ENCODE measurements around the gene RASIP1.
A peak's percentile ranks its signal among the peaks of the same experiment; 100 is the strongest.
"Not testable (repeated sequence)": the region's sequence is repeated elsewhere in the genome, so short reads cannot be mapped to it uniquely, and the experiment has no call there.

Gene RASIP1

DNA sequence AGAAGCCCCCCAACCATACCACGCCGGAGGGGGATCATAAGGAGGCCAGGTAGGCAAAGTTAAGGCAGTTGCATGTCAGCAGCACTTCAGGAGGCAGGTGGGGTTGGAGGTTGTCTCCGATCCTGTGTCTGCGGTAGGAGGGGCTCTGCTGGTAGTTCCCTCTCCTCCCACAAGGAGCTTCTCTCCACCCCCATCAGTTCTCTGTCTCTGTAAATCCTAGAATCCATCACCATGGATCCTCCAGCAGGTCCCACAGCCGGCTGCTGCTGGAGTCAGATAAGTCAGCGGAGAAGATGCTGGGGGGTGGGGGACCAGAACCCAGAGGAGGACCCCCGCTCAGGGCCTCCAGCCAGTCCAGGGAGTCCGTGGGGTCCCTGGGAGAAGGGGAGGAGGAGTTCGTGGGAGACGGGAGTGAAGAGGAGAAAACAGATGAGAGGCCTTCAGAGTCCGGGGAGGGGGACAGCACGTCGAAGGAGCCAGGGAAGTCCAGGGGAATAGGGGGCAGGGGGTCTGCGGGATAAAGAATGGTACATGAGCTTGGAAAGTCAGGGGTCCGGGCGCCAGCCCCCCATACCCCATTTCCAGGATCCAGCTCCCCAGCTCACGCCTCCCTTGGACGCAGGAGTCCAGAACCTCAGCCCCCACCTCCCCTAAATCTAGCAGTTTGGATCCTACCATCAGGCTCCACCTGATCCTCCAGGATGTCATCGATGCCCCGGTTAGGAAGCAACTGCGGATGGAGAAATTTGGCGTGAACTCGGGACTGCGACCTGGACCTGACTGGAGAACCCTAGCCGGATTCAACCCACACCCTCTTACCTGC is 27.2 kb downstream of the RASIP1 start:
- no peak for DNase-seq (ENCODE audit: low spot score)

DNA sequence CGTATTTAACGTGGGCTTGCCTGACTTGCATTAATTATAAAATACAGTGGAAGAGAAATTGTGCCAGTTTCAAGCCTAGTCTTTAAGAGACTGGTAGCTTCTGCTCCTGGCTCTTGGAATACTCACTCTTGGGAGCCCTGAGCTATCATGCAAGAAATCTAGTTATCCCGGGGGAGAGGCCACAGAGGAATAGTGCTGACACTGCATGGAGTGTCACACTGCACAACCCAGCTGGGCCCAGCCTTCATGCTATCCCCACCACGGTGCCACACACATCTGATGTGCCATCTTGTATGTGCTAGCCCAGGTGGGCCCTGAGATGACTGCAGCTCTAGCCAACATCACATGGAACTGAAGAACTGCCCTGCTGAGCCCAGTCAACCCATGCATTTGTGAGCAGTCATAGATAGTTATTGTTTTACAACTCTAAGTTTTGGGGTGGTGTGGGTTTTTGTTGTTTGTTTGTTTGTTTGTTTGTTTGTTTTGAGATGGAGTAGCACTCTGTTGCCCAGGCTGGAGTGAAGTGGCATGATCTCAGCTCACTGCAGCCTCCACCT is 29.2 kb downstream of the RASIP1 start:
- DNase-seq (ENCODE audit: low spot score), result no peak

DNA sequence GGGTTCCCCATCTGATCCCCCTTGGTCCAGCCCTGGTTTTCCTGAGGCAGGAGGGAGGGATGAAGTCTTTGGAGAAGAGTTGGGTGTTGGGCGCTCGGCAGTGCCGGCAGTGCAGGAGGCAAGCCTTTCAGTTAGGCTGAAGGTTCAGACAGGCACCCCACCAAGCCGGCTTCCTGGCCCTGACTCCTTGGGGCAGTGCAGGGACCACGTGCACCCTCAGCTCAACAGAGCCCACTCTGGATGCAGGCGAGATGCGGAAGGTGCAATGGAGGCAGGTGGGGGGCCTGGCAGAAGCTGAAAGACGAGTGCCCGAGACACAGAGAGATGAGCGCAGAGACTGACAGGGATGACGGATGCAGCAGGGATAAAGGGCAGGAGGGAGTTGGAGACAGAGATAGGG is 31.9 kb downstream of the RASIP1 start:
- DNase-seq (ENCODE audit: low spot score), result no peak

DNA sequence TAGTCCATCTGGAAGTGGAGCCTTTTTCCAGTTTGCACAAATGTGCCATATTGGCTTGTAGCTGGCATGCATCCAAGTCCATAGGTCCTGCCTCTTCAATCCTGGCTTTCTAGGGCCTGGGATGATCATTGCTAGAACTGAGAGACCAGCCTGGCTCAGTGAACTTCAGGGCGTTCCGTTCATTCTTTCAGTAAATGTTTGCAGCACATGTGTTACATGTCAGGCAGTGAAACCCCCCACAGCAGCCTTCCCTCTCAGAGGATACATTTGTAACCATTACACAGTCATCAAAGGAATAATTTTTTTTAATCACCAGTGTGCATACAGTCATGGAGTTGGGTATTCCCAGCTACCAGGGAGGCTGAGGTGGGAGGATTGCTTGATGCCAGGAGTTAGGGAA is 35.0 kb downstream of the RASIP1 start:
- no peak for DNase-seq (ENCODE audit: low spot score)

DNA sequence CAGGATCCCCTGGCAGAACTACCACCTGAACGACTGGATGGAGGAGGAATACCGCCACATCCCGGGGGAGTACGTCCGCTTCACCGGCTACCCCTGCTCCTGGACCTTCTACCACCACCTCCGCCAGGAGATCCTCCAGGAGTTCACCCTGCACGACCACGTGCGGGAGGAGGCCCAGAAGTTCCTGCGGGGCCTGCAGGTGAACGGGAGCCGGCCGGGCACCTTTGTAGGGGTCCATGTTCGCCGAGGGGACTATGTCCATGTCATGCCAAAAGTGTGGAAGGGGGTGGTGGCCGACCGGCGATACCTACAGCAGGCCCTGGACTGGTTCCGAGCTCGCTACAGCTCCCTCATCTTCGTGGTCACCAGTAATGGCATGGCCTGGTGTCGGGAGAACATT is 37.1 kb downstream of the RASIP1 start:
- no peak for DNase-seq (ENCODE audit: low spot score)

DNA sequence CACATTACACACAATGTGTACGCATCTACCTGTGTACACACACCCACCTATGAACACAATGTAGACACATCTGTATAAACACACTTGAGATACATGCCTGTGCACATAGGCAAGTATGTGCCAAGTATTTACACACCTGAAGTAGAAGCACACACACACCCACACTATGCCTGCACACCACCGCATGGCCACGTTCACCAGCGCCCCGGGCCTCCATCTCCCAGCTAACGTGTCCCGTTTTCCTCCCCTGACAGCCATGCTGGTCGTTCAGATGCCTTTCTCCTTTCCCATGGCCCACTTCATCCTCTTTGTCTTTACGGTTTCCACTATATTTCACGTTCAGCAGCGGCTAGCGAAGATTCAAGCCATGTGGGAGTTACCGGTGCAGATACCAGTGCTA is 37.7 kb downstream of the RASIP1 start:
- no peak for DNase-seq (ENCODE audit: low spot score)

DNA sequence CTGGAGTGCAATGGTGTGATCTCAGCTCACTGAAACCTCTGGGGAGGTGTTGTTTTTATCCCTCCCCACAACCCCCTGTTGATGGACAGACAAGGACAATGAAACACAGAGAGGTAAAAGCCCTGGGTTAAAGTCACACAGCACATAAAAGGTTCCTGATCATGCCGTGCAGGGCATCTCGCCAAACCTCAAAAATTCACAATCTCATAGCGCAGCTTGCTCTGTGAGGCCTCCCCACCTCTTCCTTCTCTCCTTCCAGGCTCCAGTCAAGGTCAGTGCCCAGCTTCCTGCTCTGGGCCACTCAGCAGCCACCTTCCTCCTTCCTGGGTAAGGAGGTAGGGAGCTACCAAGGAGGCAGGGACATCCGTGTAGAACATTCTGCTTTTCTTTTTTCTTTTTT is 42.4 kb downstream of the RASIP1 start:
- DNase-seq (ENCODE audit: low spot score), result no peak

DNA sequence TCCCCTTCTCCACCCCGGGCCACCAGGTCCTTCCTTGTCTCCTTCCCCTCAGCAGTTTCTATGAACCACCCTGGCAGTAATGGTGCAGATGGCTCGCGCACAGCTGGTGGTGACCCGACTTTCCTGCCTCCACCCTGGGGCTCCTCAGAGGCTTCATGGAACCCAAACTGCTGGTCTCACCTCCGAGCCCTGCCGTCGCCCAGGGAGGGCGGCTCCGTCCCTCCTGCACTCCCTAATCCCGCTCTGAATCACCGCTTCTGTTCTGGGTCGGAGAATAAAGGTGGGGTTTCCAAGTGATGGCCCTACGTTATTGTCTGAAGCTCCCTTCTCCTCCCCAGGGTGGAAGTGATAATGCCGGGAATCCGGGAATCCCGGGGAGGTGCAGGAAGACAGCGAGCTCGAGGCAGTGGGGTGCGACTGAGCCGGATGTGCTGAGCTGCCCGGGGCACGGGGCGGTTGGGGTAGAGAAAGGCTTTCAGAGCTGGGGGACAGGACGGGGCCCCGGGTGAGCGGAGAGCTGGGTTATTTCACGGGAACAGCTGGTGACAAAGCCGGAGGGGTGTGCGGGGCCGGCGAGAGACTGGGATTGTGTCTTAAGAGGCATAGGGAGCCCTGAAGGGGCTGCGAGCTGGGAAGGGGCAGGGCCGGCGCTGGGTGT is 43.9 kb downstream of the RASIP1 start:
- DNase-seq (ENCODE audit: low spot score), result no peak

DNA sequence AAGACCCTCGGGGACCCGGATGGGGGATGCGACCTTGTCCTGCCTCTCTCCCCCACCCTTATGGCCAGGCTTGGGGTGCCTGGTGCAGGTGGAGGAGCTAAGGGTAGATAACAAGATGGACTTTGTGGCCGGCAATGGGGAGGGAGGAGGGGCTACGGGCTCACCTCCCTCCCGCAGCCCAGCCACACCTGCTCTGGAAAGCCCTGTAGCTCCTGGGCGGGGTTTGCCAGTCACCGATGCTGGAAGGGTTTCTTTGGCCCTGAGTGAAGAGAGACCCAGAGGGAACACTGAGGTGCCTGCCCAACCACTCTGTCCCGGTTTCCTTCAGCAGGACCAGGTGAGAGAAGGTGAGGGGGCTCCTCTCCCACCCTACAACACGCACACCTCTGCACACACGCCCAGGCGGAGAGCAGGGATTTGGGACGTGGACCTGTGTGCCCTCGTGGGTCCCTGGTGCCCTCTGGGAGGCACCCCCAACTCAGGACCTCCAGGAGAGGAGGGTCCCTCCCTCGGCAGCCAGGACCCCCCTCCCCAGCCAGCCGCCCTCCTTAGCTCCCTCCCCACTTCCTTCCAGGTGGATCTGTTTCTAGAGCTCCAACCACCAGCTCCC is 44.6 kb downstream of the RASIP1 start, which contains the start of gene FUT2:
Gene FUT2 (plus strand): TSS at position 229 of the 610 bp plus-strand sequence. CDS start 6,986 bp downstream, outside the sequence.
- no peak for DNase-seq (ENCODE audit: low spot score)

DNA sequence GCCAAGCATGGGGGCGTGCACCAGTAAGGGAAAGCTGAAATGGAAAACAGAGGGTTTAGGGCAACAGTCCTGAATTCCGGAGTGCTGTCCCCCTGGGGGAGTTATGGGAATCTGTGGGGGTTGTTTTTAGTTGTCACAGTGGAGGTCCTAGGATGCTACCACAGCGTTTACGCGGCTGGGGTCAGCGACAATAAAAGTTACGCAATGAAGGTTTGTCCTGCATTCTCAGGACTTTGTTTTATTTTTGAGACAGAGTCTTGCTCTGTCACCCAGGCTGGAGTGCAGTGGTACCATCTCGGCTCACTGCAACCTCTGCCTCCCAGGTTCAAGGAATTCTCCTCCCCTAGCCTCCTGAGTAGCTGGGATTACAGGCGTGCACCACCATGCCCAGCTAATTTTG is 46.8 kb downstream of the RASIP1 start:
- DNase-seq (ENCODE audit: low spot score), result not testable (repeated sequence)

DNA sequence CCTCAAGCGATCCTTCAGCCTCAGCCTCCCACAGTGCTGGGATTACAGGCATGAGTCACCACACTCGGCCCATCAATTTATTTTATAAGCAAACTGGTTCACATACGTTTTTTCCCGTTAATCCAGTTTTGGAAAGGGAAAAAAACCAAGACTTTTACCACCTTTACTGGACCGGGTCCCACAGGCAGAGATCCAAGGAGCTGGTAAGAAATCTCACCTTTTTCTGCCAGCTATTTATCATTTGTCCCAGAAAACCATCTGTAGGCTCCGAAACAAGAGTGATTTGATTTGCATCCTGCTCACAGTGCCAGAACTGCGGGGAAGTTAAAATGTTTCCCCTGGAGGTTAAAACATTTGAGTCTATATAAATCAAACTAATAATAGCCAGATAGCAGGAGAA is 51.0 kb downstream of the RASIP1 start:
- no peak for DNase-seq (ENCODE audit: low spot score)

DNA sequence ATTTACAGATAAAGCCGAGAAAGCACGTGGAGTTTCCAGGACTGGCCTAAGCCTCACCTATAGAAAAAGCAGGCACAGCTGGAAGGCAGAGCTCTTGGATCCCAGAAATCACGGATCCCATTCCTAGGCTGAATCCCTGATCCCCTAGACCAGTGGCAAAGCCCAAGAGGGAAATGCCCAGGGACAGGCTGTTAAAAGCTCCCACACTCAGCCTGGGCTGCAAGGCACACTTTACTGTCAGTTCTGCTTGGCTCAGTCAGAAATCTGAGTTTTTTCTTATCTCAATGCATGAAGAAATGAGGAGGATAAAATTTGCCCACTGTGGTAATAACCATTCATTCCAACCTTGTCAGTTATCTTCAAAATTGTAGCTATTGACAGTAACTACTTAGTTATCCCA is 52.6 kb downstream of the RASIP1 start:
- no peak for DNase-seq (ENCODE audit: low spot score)

DNA sequence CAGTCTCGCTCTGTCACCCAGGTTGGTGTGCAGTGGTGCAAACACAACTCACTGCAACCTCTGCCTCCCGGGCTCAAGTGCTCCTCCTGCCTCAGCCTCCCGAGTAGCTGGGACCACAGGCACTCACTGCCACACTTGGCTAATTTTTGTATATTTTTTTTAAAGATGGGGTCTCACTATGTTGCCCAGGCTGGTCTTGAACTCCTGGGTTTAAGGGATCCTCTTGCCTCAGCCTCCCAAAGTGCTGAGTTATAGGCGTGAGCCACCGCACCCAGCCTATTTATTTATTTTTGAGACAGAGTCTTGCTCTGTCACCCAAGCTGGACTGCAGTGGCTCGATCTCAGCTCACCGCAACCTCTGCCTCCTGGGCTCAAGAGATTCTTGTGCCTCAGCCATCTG is 53.8 kb downstream of the RASIP1 start:
- not testable (repeated sequence) for DNase-seq (ENCODE audit: low spot score)

DNA sequence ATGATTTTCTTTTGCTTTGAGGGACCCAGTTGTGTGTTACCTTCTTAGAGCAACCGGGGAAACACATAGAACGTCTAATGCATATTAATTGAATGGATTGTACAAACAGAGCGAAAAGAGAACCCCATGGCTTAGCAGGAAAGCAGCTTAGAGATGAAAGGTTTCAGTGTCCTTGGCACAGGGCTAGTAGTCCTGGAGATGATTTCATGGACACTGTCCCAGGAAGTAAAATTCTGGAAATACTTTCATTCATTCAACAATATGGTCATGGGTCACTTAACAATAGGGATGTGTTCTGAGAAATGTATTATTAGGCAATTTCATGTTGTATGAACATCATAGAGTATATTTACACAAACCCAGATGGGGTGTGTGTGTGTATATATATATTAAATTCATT is 54.3 kb downstream of the RASIP1 start:
- no peak for DNase-seq (ENCODE audit: low spot score)

DNA sequence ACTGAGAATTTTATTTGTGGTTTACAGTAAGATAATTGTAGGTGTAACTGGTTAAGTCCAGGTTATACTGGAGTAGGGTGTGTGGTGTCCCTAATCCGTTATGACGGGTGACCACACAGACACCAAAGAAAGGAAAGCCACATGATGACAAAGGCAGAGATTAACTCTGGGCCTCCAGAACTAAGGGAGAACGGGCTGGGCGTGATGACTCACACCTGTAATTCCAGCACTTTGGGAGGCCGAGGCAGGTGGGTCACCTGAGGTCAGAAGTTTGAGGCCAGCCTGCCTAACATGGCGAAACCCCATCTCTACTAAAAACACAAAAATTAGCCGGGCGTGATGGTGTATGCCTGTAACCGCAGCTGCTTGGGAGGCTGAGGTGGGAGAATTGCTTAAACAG is 54.8 kb downstream of the RASIP1 start:
- no peak for DNase-seq (ENCODE audit: low spot score)

DNA sequence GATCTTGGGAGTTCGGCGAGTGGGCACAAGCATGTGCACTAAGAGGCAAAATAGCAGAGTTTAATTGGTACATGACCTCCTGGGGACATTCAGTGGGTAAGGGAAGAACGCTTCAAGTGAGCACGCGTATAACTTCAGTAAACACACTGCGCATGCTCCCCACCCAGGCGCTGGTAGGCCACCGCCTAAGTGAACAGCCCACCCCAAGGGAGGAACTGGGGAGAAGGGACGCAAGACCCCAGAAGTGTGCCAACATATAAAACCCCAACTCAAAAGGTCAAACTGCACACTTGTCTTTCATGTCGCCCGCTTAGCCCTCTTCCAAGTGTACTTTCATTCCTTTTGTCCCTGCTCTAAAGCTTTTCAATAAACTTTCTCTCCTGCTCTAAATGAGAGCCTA is 57.1 kb downstream of the RASIP1 start:
- peak; percentile 83 for DNase-seq (ENCODE audit: low spot score)

DNA sequence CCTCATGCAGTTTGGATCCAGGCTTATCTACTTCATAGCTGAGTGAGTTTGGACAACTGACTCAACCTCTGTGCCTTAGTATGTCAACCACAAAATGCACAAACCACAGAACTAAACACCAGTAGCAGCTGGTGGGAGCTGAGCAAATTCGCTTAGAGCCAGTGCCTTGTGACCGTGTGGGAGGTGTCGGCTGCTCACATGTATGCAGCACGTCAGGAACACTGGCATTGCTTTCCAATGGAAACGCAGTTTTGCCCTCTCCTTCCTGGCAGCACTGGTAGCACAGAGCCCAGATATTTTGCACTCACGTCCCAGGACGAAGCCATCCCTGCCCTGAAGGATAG is 59.3 kb downstream of the RASIP1 start:
- DNase-seq (ENCODE audit: low spot score), result no peak

DNA sequence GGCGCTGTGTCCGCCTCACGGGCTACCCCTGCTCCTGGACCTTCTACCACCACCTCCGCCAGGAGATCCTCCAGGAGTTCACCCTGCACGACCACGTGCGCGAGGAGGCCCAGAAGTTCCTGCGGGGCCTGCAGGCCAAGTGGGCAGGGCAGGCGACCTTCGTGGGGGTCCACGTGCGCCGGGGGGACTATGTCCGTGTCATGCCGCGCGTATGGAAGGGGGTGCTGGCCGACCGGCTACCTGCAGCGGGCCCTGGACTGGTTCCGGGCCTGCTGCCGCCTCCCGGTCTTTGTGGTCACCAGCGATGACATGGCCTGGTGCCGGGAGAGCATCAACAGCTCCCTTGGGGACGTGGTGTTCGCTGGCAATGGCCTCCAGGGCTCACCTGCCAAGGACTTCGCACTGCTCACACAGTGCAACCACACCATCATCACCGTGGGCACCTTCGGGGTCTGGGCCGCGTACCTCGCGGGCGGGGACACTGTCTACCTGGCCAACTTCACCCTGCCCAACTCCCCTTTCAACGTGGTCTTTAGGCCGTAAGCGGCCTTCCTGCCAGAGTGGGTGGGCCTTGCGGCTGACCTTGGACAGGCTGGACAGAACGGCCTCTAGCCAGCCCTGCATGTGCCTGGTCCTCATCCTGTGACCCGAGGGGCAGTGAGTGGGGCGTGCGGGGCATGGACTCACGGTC is 59.8 kb downstream of the RASIP1 start:
- DNase-seq (ENCODE audit: low spot score), result no peak

DNA sequence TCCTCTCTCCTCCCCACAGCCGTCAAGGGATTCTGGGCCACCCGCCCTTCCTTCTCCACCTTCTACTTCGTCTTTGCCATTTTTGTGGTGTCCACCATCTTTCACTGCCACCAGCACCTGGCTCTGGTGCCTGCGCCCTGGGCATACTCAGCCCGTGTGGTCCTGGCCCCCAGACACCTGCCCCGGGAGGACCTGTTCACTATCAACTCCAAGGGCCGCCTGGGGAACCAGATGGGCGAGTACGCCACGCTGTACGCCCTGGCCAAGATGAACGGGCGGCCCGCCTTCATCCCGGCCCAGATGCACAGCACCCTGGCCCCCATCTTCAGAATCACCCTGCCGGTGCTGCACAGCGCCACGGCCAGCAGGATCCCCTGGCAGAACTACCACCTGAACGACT is 60.4 kb downstream of the RASIP1 start:
- not testable (repeated sequence) for DNase-seq (ENCODE audit: low spot score)

DNA sequence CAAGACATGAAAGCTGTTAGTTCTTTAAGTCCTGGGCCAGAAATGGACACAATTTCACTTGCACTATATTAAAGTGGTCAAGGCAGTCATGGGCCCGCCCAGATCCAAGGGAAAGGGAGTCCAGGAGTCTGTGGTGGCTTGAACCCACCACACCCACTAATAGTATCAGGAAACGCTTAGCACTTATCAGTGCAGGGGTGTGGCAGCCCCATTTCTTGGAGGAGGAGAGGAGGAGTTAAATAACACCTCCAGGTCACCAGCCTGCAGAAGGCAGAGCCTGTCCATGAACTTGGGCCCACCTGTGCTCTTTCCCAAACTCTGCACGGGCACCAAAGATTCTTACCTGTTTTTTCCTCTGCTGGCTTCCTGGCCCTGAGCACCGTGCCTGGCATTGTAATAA is 62.2 kb downstream of the RASIP1 start:
- DNase-seq (ENCODE audit: low spot score), result no peak

DNA sequence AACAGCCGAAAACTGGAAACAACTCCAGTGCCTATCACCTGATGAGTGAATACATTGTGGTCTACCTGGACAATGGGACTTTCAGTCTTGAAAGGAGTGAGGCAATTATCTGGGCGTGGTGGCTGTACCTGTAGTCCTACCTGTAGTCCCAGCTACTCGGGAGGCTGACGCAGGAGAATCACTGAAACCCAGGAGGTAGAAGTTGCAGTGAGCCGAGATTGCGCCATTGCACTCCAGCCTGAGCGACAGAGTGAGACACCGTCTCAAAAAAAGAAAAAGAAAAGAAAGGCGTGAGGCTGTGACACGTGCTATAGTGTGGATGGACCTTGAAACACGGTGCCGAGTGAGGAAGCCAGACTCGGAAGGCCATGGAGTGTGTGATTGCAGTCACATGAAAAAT is 63.5 kb downstream of the RASIP1 start:
- no peak for DNase-seq (ENCODE audit: low spot score)

DNA sequence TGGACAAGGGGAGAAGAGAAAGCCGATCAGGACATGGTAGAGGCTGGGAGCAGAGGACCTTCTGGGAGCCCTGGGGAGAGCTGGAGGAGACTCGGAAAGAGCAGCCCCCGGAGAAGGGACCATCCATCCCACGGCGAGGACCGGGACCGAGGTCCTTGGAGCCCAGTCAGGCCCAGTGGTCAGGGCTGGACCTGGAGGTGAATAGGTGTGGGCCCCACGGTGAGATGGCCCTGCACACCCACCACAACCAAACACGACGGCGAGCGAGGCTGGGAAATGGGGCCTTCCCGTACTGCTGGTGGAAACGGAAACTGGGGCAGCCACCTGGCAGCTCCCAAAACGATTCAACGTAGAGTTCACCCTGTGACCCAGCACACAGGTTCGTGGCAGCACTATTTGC is 63.9 kb downstream of the RASIP1 start:
- no peak for DNase-seq (ENCODE audit: low spot score)

All from globus pallidus (tissue), 1 donor.